Right atrium auricular region (tissue), 2 donors: ENCODE measurements around the gene PSMD5. TPM values are rescaled to one million over a fixed set of nuclear protein-coding genes. Genes with fewer than 3 reads are reported as not detected.

Experiments
- DNase-seq: peaks from one replicate; pipeline ENCODE4 v3.0.0-alpha.2; 2019; ENCODE audit warnings: low spot score
- H3K27ac ChIP-seq, 2 donors: fragments of 200-600 bp; sonication (generic); 1 replicate in 1 of 2; 2 replicates in 1 of 2; pipeline ENCODE4 v1.5.1; 2016 to 2019
- H3K27me3 ChIP-seq, 2 donors: fragments of 200-600 bp; sonication (generic); one replicate each; pipeline versions ENCODE4 v1.5.1 to v1.6.0; 2017 to 2019
- H3K36me3 ChIP-seq: fragments of 200-600 bp; sonication (generic); one replicate; pipeline ENCODE4 v1.5.1; 2016
- H3K4me1 ChIP-seq, 2 donors: fragments of 200-600 bp; sonication (generic); one replicate each; pipeline versions ENCODE4 v1.5.1 to v1.6.0; 2017 to 2019
- H3K4me3 ChIP-seq, 2 donors: fragments of 200-600 bp; sonication (generic); 1 replicate in 1 of 2; 2 replicates in 1 of 2; pipeline ENCODE4 v1.5.1; 2017 to 2019; ENCODE audit warnings: mild to moderate bottlenecking in 1 of 2, moderate library complexity in 1 of 2
- H3K9me3 ChIP-seq, 2 donors: fragments of 200-600 bp; sonication (generic); one replicate each; pipeline ENCODE4 v1.5.1; 2019
- CTCF ChIP-seq, 2 donors: fragments of 200-600 bp; sonication (generic); IDR thresholded peaks; one replicate each; pipeline ENCODE4 v1.5.1; 2019; ENCODE audit warnings: antibody characterized with exemption in 2 of 2
- total RNA-seq, 2 donors: library from RNA; depleted of rRNA; stranded (reverse); fragments of >200 nt; gene quantifications; one replicate each; pipeline ENCODE4 v1.1.0, GENCODE V29; 2016

PSMD5 gene
- total RNA-seq, 2 donors from 2014 or later = 12.8 to 13.9 TPM

GRCh38 chr9:120846906-120847305 is 4.2 kb upstream of the PSMD5 start:
- H3K4me3 ChIP-seq = no peak overlapping the region
- no peaks in the 10 kb centered on the region for H3K9me3 ChIP-seq
- H3K36me3 ChIP-seq = no peaks in the 10 kb centered on the region

GRCh38 chr9:120846251-120846889 is 3.6 kb upstream of the PSMD5 start:
- Histone ChIP-seq H3K4me1 (peaks cover 0 to 16% of the 10 kb centered on the region in 2 donors), H3K9me3 (no peaks in the 10 kb centered on the region), H3K27ac (no peak overlapping the region), H3K36me3 (no peaks in the 10 kb centered on the region), H3K4me3 (no peak overlapping the region), H3K27me3 (no peaks in the 10 kb centered on the region)
- no peak for DNase-seq
- no peak for TF ChIP-seq CTCF (IDR thresholded peaks at IDR 0.05)

More at GRCh38 chr9:120846906-120847305, 4.2 kb upstream of the PSMD5 start:
- Histone ChIP-seq H3K4me1 (peaks cover 0 to 11% of the 10 kb centered on the region in 2 donors), H3K27ac (no peak overlapping the region), H3K27me3 (no peaks in the 10 kb centered on the region)
- no peak for TF ChIP-seq CTCF (IDR thresholded peaks at IDR 0.05)
- DNase-seq = no peak

- Histone ChIP-seq H3K4me1 (peaks cover 0 to 16% of the 10 kb centered on the region in 2 donors), H3K27ac (no peak overlapping the region), H3K36me3 (no peaks in the 10 kb centered on the region), H3K27me3 (no peaks in the 10 kb centered on the region), H3K9me3 (no peaks in the 10 kb centered on the region), H3K4me3 (no peak overlapping the region)
- no peak for TF ChIP-seq CTCF (IDR thresholded peaks at IDR 0.05)
- no peak for DNase-seq
Measured at GRCh38 chr9:120845255-120845654, 2.5 kb upstream of the PSMD5 start.

GRCh38 chr9:120841930-120842684 is 615 bp downstream of the PSMD5 start:
- no peaks in the 10 kb centered on the region for H3K9me3 ChIP-seq
- H3K4me1 ChIP-seq = peaks cover 0 to 19% of the 10 kb centered on the region in 2 donors
- TF ChIP-seq CTCF (IDR thresholded peaks at IDR 0.05) = no peak

GRCh38 chr9:120839146-120839545 is 3.6 kb downstream of the PSMD5 start:
- H3K4me1 ChIP-seq = peaks cover 0 to 19% of the 10 kb centered on the region in 2 donors

More at GRCh38 chr9:120841930-120842684, 615 bp downstream of the PSMD5 start:
- no peak for DNase-seq
- H3K27ac ChIP-seq = peak overlapping the region; percentile 95 to 97
- peak overlapping the region; percentile 83 to 90 for H3K4me3 ChIP-seq
- H3K36me3 ChIP-seq = no peaks in the 10 kb centered on the region
- H3K27me3 ChIP-seq = no peaks in the 10 kb centered on the region

More at GRCh38 chr9:120839146-120839545, 3.6 kb downstream of the PSMD5 start:
- DNase-seq = no peak
- no peak for TF ChIP-seq CTCF (IDR thresholded peaks at IDR 0.05)
- Histone ChIP-seq H3K27me3 (no peaks in the 10 kb centered on the region), H3K4me3 (no peak overlapping the region), H3K36me3 (no peaks in the 10 kb centered on the region), H3K9me3 (no peaks in the 10 kb centered on the region), H3K27ac (no peak overlapping the region)
